ENCODE measurements around the gene CRAT.

Gene CRAT

GRCh38 chr9:129080601-129081387 lies 29.8 kb downstream of the CRAT start, which contains the start of gene DOLPP1:
Gene DOLPP1, plus strand, starts transcription at chr9:129081111. Its CDS starts 21 bp downstream, at chr9:129081132.
- no peaks in the 10 kb centered on the region for H3K27me3 ChIP-seq (ENCODE audit: insufficient read depth, low read length)
- peaks cover 11% of the 10 kb centered on the region for H3K79me2 ChIP-seq (ENCODE audit: control insufficient read depth, insufficient read depth, low read length, unreplicated experiment)
- peak within 1 kb of the TSS; percentile 91 for H3K4me3 ChIP-seq (ENCODE audit: low read depth, low read length)
- peaks cover 15% of the 10 kb centered on the region for H3K4me1 ChIP-seq (ENCODE audit: control insufficient read depth, insufficient read depth, low read length, unreplicated experiment)
- H3K36me3 ChIP-seq (ENCODE audit: insufficient read depth, low read length), result no peaks in the 10 kb centered on the region
- H2AFZ ChIP-seq (ENCODE audit: low read length, unreplicated experiment), result peak within 1 kb of the TSS; percentile 98
- H3K27ac ChIP-seq (ENCODE audit: low read depth, low read length), result peak within 1 kb of the TSS; percentile 14; the same call in 1 of the 2 replicates

- Histone ChIP-seq H3K79me2 (ENCODE audit: control insufficient read depth, insufficient read depth, low read length, unreplicated experiment) (peaks cover 11% of the 10 kb centered on the region), H3K4me1 (ENCODE audit: control insufficient read depth, insufficient read depth, low read length, unreplicated experiment) (peaks cover 15% of the 10 kb centered on the region), H3K27ac (ENCODE audit: low read depth, low read length) (no peak overlapping the region), H3K36me3 (ENCODE audit: insufficient read depth, low read length) (no peaks in the 10 kb centered on the region), H2AFZ (ENCODE audit: low read length, unreplicated experiment) (peak overlapping the region; percentile 79), H3K27me3 (ENCODE audit: insufficient read depth, low read length) (no peaks in the 10 kb centered on the region), H3K4me3 (ENCODE audit: low read depth, low read length) (peak overlapping the region; percentile 91)
These were observed 30.3 kb downstream of the CRAT start for GRCh38 chr9:129080298-129080600.

- H3K4me3 ChIP-seq (ENCODE audit: low read depth, low read length), result peak overlapping the region; percentile 91
- no peak overlapping the region for H3K27ac ChIP-seq (ENCODE audit: low read depth, low read length)
- H3K36me3 ChIP-seq (ENCODE audit: insufficient read depth, low read length), result no peaks in the 10 kb centered on the region
- peaks cover 15% of the 10 kb centered on the region for H3K4me1 ChIP-seq (ENCODE audit: control insufficient read depth, insufficient read depth, low read length, unreplicated experiment)
- H2AFZ ChIP-seq (ENCODE audit: low read length, unreplicated experiment), result peak overlapping the region; percentile 79
- peaks cover 11% of the 10 kb centered on the region for H3K79me2 ChIP-seq (ENCODE audit: control insufficient read depth, insufficient read depth, low read length, unreplicated experiment)
- H3K27me3 ChIP-seq (ENCODE audit: insufficient read depth, low read length), result no peaks in the 10 kb centered on the region
These were observed 30.8 kb downstream of the CRAT start for GRCh38 chr9:129079829-129080228.

- Histone ChIP-seq H3K4me3 (ENCODE audit: low read depth, low read length) (no peak overlapping the region), H2AFZ (ENCODE audit: low read length, unreplicated experiment) (no peak overlapping the region), H3K79me2 (ENCODE audit: control insufficient read depth, insufficient read depth, low read length, unreplicated experiment) (peaks cover 11% of the 10 kb centered on the region), H3K27me3 (ENCODE audit: insufficient read depth, low read length) (no peaks in the 10 kb centered on the region), H3K27ac (ENCODE audit: low read depth, low read length) (no peak overlapping the region), H3K36me3 (ENCODE audit: insufficient read depth, low read length) (no peaks in the 10 kb centered on the region), H3K4me1 (ENCODE audit: control insufficient read depth, insufficient read depth, low read length, unreplicated experiment) (peaks cover 15% of the 10 kb centered on the region)
These were observed 31.7 kb downstream of the CRAT start for GRCh38 chr9:129078691-129079503.

- Histone ChIP-seq H3K36me3 (ENCODE audit: insufficient read depth, low read length) (no peaks in the 10 kb centered on the region), H3K4me3 (ENCODE audit: low read depth, low read length) (no peak overlapping the region), H3K4me1 (ENCODE audit: control insufficient read depth, insufficient read depth, low read length, unreplicated experiment) (peaks cover 12% of the 10 kb centered on the region), H3K27ac (ENCODE audit: low read depth, low read length) (no peak overlapping the region), H3K27me3 (ENCODE audit: insufficient read depth, low read length) (no peaks in the 10 kb centered on the region), H2AFZ (ENCODE audit: low read length, unreplicated experiment) (no peak overlapping the region), H3K79me2 (ENCODE audit: control insufficient read depth, insufficient read depth, low read length, unreplicated experiment) (peaks cover 7% of the 10 kb centered on the region)
These were observed 33.4 kb downstream of the CRAT start for GRCh38 chr9:129077236-129077635.

- Histone ChIP-seq H3K4me3 (ENCODE audit: low read depth, low read length) (no peak overlapping the region), H3K79me2 (ENCODE audit: control insufficient read depth, insufficient read depth, low read length, unreplicated experiment) (peaks cover 1% of the 10 kb centered on the region), H3K27ac (ENCODE audit: low read depth, low read length) (no peak overlapping the region), H3K27me3 (ENCODE audit: insufficient read depth, low read length) (no peaks in the 10 kb centered on the region), H3K36me3 (ENCODE audit: insufficient read depth, low read length) (no peaks in the 10 kb centered on the region), H3K4me1 (ENCODE audit: control insufficient read depth, insufficient read depth, low read length, unreplicated experiment) (peaks cover 6% of the 10 kb centered on the region), H2AFZ (ENCODE audit: low read length, unreplicated experiment) (no peak overlapping the region)
These were observed 34.0 kb downstream of the CRAT start for GRCh38 chr9:129076640-129077037.

GRCh38 chr9:129075996-129076639 lies 34.5 kb downstream of the CRAT start:
- no peaks in the 10 kb centered on the region for H3K27me3 ChIP-seq (ENCODE audit: insufficient read depth, low read length)
- no peaks in the 10 kb centered on the region for H3K36me3 ChIP-seq (ENCODE audit: insufficient read depth, low read length)
- no peaks in the 10 kb centered on the region for H3K79me2 ChIP-seq (ENCODE audit: control insufficient read depth, insufficient read depth, low read length, unreplicated experiment)
- no peak overlapping the region for H3K27ac ChIP-seq (ENCODE audit: low read depth, low read length)
- no peak overlapping the region for H2AFZ ChIP-seq (ENCODE audit: low read length, unreplicated experiment)
- H3K4me1 ChIP-seq (ENCODE audit: control insufficient read depth, insufficient read depth, low read length, unreplicated experiment), result peaks cover 5% of the 10 kb centered on the region
- no peak overlapping the region for H3K4me3 ChIP-seq (ENCODE audit: low read depth, low read length)

GRCh38 chr9:129074106-129074505 lies 36.5 kb downstream of the CRAT start:
- Histone ChIP-seq H3K79me2 (ENCODE audit: control insufficient read depth, insufficient read depth, low read length, unreplicated experiment) (no peaks in the 10 kb centered on the region), H3K4me3 (ENCODE audit: low read depth, low read length) (no peak overlapping the region), H3K27me3 (ENCODE audit: insufficient read depth, low read length) (no peaks in the 10 kb centered on the region), H3K27ac (ENCODE audit: low read depth, low read length) (no peak overlapping the region), H3K36me3 (ENCODE audit: insufficient read depth, low read length) (no peaks in the 10 kb centered on the region), H2AFZ (ENCODE audit: low read length, unreplicated experiment) (no peak overlapping the region), H3K4me1 (ENCODE audit: control insufficient read depth, insufficient read depth, low read length, unreplicated experiment) (no peaks in the 10 kb centered on the region)

- Histone ChIP-seq H3K4me3 (ENCODE audit: low read depth, low read length) (no peak overlapping the region), H3K27me3 (ENCODE audit: insufficient read depth, low read length) (no peaks in the 10 kb centered on the region), H3K4me1 (ENCODE audit: control insufficient read depth, insufficient read depth, low read length, unreplicated experiment) (no peaks in the 10 kb centered on the region), H3K36me3 (ENCODE audit: insufficient read depth, low read length) (no peaks in the 10 kb centered on the region), H3K79me2 (ENCODE audit: control insufficient read depth, insufficient read depth, low read length, unreplicated experiment) (no peaks in the 10 kb centered on the region), H3K27ac (ENCODE audit: low read depth, low read length) (no peak overlapping the region), H2AFZ (ENCODE audit: low read length, unreplicated experiment) (no peak overlapping the region)
These were observed 37.2 kb downstream of the CRAT start for GRCh38 chr9:129073404-129073803.

- Histone ChIP-seq H3K4me1 (ENCODE audit: control insufficient read depth, insufficient read depth, low read length, unreplicated experiment) (no peaks in the 10 kb centered on the region), H3K4me3 (ENCODE audit: low read depth, low read length) (no peak overlapping the region), H3K27me3 (ENCODE audit: insufficient read depth, low read length) (no peaks in the 10 kb centered on the region), H2AFZ (ENCODE audit: low read length, unreplicated experiment) (no peak overlapping the region), H3K27ac (ENCODE audit: low read depth, low read length) (no peak overlapping the region), H3K79me2 (ENCODE audit: control insufficient read depth, insufficient read depth, low read length, unreplicated experiment) (no peaks in the 10 kb centered on the region), H3K36me3 (ENCODE audit: insufficient read depth, low read length) (no peaks in the 10 kb centered on the region)
These were observed 38.4 kb downstream of the CRAT start for GRCh38 chr9:129072171-129072570.
